Heart left ventricle (tissue), 13 donors: ENCODE results near the gene KCND3.

Experiments
- CTCF ChIP-seq, 12 donors: fragments of 200-600 bp; sonication (generic) in 4 of 12; IDR thresholded peaks; one replicate each; pipeline versions ENCODE4 v1.5.0 to v1.8.0; 2018 to 2022; ENCODE audit warnings: antibody characterized with exemption in 12 of 12, mild to moderate bottlenecking in 5 of 12
- POLR2A ChIP-seq, 2 donors: fragments of 450-650 bp; IDR thresholded peaks; one replicate each; pipeline ENCODE4 v1.6.1; 2017; ENCODE audit warnings: antibody characterized with exemption in 2 of 2, mild to moderate bottlenecking in 2 of 2, moderate library complexity in 2 of 2
- donor health status: ischemic (EF 13 %, LVEDD 7.1; RV severe dilation, severe dysfunction).
- donor health status: DM: no; HTN: yes; CAD: no.
- donor health status: DM: no; HTN: no; CAD: no.
- donor health status: ischemic (EF 25% LVEDD 6.9; RV normal size, moderate dysfunction).
- donor health status: ischemic (EF 25% LVEDD 5.7; RV mildly dilated, moderate dysfunction).
- donor health status: ischemic (EF 35%, LVEDD 5.7; RV mildly dilated, moderate dysfunction).
- donor health status: nonischemic (EF 11% LVEDD 7.7; RV severe dilation, severe dysfunction).
- donor health status: DM: yes; HTN: yes; CAD: no.
- donor health status: PGD.
- donor health status: ischemic (EF 29% LVEDD 5.4; RV normal size, mild dysfunction).
- donor health status: nonischemic (EF 23%, LVEDD 6.1; RV moderate dilation, normal function).

- TF ChIP-seq CTCF (IDR thresholded peaks at IDR 0.05) (no peak), POLR2A (IDR thresholded peaks at IDR 0.05) (no peak)
Observed at GRCh38 chr1:111803951-111804350, 185.5 kb downstream of the KCND3 start.
